Measurements from ENCODE around the gene NXN. TPM values are rescaled to one million over a fixed set of nuclear protein-coding genes. Genes with fewer than 3 reads are reported as not detected.
"Not testable (repeated sequence)": the region's sequence is repeated elsewhere in the genome, so short reads cannot be mapped to it uniquely, and the experiment has no call there.

Gene NXN
- total RNA-seq, 6 donors from 2014 or later = 32.4 to 63.1 (median 52.2) TPM

- H3K36me3 ChIP-seq = no peaks in the 10 kb centered on the region
- H3K27ac ChIP-seq = no peak overlapping the region
- peaks cover 0 to 3% (median 0%) of the 10 kb centered on the region in 4 donors for H3K4me1 ChIP-seq
- DNase-seq (no peak), ATAC-seq (ENCODE audit: low FRiP score in 2 of 2) (peak in 1 of 2 donors; percentile 88)
- no peak overlapping the region for H3K4me3 ChIP-seq
- 71 to 73% methylated on average over 9 of the region's 9 CpGs for WGBS, 2 donors
- no peaks in the 10 kb centered on the region for H3K9me3 ChIP-seq
- TF ChIP-seq EP300 (IDR thresholded peaks at IDR 0.05) (no peak), CTCF (IDR thresholded peaks at IDR 0.05) (no peak), POLR2A (IDR thresholded peaks at IDR 0.05) (no peak), POLR2AphosphoS5 (IDR thresholded peaks at IDR 0.05) (no peak)
- H3K27me3 ChIP-seq = no peaks in the 10 kb centered on the region
Measured at GRCh38 chr17:835263-835662, 144.3 kb downstream of the NXN start.

- WGBS, 2 donors = 93 to 96% methylated on average over 6 of the region's 6 CpGs
- Histone ChIP-seq H3K36me3 (no peaks in the 10 kb centered on the region), H3K4me3 (no peak overlapping the region), H3K4me1 (peaks cover 0 to 3% (median 0%) of the 10 kb centered on the region in 4 donors), H3K27ac (no peak overlapping the region), H3K27me3 (no peaks in the 10 kb centered on the region), H3K9me3 (no peaks in the 10 kb centered on the region)
- ATAC-seq (ENCODE audit: low FRiP score in 2 of 2) (no peak), DNase-seq (no peak)
- no peak for TF ChIP-seq POLR2A (IDR thresholded peaks at IDR 0.05)
- TF ChIP-seq EP300 (IDR thresholded peaks at IDR 0.05) = no peak
- TF ChIP-seq CTCF (IDR thresholded peaks at IDR 0.05) = no peak
- TF ChIP-seq POLR2AphosphoS5 (IDR thresholded peaks at IDR 0.05) = no peak
Measured at GRCh38 chr17:834136-834535, 145.4 kb downstream of the NXN start.

- H3K4me1 ChIP-seq = peaks cover 0 to 3% (median 0%) of the 10 kb centered on the region in 4 donors
- ATAC-seq (ENCODE audit: low FRiP score in 2 of 2) = no peak
- DNase-seq = no peak
- no peaks in the 10 kb centered on the region for H3K36me3 ChIP-seq
- H3K4me3 ChIP-seq = no peak overlapping the region
- H3K27me3 ChIP-seq = no peaks in the 10 kb centered on the region
- TF ChIP-seq POLR2AphosphoS5 (IDR thresholded peaks at IDR 0.05) = no peak
- no peaks in the 10 kb centered on the region for H3K9me3 ChIP-seq
- no peak overlapping the region for H3K27ac ChIP-seq
- WGBS, 2 donors = 81 to 92% methylated on average over 7 of the region's 7 CpGs
Measured at GRCh38 chr17:830950-831349, 148.6 kb downstream of the NXN start.

GRCh38 chr17:830381-830780 is 149.2 kb downstream of the NXN start:
- DNase-seq = no peak
- no peak for TF ChIP-seq POLR2A (IDR thresholded peaks at IDR 0.05)
- TF ChIP-seq POLR2AphosphoS5 (IDR thresholded peaks at IDR 0.05) = no peak
- no peak for TF ChIP-seq EP300 (IDR thresholded peaks at IDR 0.05)
- 62 to 65% methylated on average over 18 to 19 of the region's 19 CpGs for WGBS, 2 donors
- no peak overlapping the region for H3K27ac ChIP-seq
- ATAC-seq (ENCODE audit: low FRiP score in 2 of 2) = no peak
- H3K9me3 ChIP-seq = no peaks in the 10 kb centered on the region
- H3K36me3 ChIP-seq = peaks cover 0 to 5% (median under 1%) of the 10 kb centered on the region in 4 donors
- H3K27me3 ChIP-seq = no peaks in the 10 kb centered on the region
- H3K4me1 ChIP-seq = peaks cover 0 to 3% (median 0%) of the 10 kb centered on the region in 4 donors
- no peak overlapping the region for H3K4me3 ChIP-seq

- H3K27ac ChIP-seq; H3K4me3 ChIP-seq; H3K4me1 ChIP-seq; H3K9me3 ChIP-seq; ATAC-seq (ENCODE audit: low FRiP score in 2 of 2); DNase-seq; H3K27me3 ChIP-seq: not testable (repeated sequence)
- H3K36me3 ChIP-seq = peaks cover 0 to 10% (median 3%) of the 10 kb centered on the region in 4 donors
- WGBS, 2 donors = 67 to 80% methylated on average over 3 of the region's 3 CpGs
Measured at GRCh38 chr17:829614-830013, 150.0 kb downstream of the NXN start.

GRCh38 chr17:828761-829160 is 150.8 kb downstream of the NXN start:
- TF ChIP-seq CTCF (IDR thresholded peaks at IDR 0.05) = no peak
- no peak for TF ChIP-seq POLR2A (IDR thresholded peaks at IDR 0.05)
- no peak for TF ChIP-seq EP300 (IDR thresholded peaks at IDR 0.05)
- TF ChIP-seq POLR2AphosphoS5 (IDR thresholded peaks at IDR 0.05) = no peak
- Histone ChIP-seq H3K4me1 (peaks cover 0 to 3% (median 0%) of the 10 kb centered on the region in 4 donors), H3K9me3 (no peaks in the 10 kb centered on the region), H3K4me3 (no peak overlapping the region), H3K36me3 (peaks cover 0 to 15% (median 6%) of the 10 kb centered on the region in 4 donors), H3K27ac (no peak overlapping the region), H3K27me3 (no peaks in the 10 kb centered on the region)
- ATAC-seq (ENCODE audit: low FRiP score in 2 of 2) (no peak), DNase-seq (no peak)
- WGBS, 2 donors = 84 to 85% methylated on average over 5 of the region's 5 CpGs

Data from upper lobe of left lung (tissue), 6 donors.